HG03280 (cell line): ENCODE measurements around the gene DIDO1.
"Not testable (repeated sequence)": the region's sequence is repeated elsewhere in the genome, so short reads cannot be mapped to it uniquely, and the experiment has no call there.

Experiments used
- ATAC-seq: cut with Tn5 transposase; IDR thresholded peaks from one replicate; pipeline ENCODE4 v1.9.1; 2021; ENCODE audit warnings: mild to moderate bottlenecking, moderate library complexity; ENCODE audit not compliant: unreplicated experiment

DIDO1 gene

DNA sequence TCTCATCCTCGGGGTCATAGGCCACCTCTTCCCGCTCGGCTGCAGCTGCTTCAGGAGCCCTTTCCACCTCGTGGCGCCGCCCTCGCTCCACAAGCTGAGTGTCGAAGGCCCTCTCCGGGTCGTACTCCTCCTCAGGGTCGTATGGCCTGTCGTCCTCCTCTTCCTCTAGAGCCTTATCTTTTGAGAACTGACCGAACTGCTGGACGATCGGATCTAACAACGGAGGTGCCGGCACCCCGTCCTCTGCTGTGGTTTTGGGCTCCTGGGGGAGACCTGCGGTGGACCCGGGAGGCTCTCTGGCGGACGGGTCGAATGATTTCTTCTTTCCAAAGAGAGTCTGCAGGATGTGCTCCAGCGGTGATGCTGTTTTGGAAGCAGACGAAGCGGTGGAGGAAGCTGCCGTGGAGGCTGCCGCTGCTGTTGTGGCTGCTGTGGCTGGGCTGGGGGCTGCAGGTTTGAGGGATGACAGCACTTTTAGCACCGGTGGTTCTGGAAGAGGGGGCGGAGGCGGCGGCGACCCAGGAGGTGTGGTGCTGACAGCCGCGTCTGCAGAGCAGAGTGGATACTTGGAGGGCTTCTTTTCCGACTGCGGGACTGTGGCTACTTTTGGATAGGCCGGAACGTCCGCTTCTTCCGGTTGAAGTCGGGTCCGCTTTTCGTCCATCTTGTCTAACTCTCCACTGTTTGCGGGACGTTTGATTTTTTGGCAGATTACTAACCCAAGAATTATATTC lies 44.5 kb downstream of the DIDO1 start:
- ATAC-seq = no peak

DNA sequence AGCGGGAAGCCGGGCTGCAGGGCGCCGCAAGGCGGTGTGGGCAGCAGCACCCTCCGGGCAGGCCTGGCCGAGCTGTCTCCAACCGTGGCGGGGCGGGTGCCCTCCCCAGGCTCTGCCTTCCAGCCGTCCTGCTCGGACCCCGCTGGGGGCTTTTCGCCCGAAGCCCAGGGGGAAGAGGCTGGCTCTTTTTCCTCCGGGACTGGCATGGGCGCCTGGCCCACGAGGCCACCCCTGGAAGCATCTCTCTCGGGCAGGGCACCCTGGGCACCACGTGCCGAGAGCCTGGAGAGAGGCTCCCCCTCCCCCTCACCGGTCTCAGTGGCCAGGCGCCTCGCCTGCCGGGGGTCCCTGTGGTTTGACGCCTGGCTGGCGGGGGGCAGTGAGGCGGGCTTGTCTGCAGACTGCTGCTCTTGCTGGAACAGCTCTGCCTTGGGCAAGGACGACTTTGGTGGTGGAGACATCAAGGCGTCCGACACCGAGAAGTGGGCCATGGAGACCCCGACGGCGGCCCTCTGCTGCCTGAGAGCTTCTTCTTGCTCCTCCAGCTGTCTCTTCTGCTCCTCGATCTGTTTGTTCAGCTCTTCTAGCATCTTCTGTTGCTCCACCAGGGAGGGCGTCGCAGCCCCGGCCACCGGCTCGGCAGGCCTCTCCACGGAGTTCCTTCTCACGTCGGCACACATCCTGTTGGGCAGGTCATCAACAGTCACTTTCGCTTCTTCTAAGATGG lies 45.2 kb downstream of the DIDO1 start:
- no peak for ATAC-seq

DNA sequence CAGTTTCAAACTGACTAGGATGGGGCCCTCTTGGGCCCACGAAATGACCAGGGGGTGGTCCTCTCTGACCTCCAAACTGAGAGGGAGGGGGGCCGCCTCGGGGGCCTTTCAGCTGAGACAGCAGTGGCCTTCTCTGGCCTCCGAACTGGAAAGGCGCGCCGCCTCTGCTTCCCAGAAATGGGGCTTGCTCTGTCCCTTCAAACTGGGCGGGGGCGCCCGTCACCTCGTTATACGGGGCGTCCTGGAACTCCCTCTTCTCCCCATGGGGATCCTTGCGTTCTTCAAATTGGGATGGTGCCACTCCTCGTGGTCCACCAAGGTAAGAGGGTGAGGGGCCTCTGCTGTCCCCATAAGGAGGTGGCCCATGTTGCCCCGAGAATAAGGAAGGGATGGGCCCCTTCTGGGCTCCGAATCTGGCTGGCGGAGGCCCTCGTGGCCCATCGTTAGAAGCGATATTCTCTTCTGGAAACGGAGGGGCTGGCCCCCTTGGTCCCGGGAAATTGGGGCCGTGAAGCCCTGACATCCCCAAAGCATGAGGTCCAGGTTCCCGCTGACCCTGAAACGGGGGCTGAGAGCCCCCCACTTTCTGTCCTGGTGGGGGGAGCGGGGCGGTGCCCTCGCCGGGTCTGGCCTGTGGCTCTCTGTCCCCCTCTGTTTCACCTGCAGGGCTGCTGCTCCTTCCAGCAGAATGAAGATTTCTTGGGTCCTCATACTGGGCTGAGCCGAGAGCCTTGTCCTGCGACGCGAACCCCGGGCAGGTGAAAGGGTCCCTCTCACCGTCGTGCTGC lies 46.0 kb downstream of the DIDO1 start:
- no peak for ATAC-seq

- no peak for ATAC-seq
Observed at GRCh38 chr20:62879275-62880146, 46.8 kb downstream of the DIDO1 start.

- no peak for ATAC-seq
Observed at GRCh38 chr20:62878244-62879038, 47.9 kb downstream of the DIDO1 start.

GRCh38 chr20:62876902-62877816 lies 49.1 kb downstream of the DIDO1 start:
- no peak for ATAC-seq

DNA sequence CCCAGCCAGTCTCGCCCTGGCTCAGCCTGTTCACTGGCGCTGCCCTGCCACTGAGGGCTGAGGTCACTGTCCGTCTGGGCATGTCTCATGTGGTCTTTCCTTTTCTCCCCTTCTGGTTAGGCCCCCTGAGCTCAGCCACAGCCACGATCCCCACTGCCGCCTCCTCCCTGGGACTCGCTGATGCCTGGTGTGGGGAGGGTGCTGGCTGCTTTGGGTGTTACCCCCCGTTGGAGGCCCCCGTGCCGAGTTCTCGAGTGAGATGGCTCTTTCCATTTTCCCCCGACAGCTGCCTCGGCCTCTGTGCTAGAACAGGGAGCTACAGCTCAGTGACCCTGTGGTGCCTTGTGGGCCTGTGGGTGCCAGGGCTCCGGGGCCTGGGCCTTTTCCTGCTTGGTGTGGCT lies 49.8 kb downstream of the DIDO1 start:
- no peak for ATAC-seq

DNA sequence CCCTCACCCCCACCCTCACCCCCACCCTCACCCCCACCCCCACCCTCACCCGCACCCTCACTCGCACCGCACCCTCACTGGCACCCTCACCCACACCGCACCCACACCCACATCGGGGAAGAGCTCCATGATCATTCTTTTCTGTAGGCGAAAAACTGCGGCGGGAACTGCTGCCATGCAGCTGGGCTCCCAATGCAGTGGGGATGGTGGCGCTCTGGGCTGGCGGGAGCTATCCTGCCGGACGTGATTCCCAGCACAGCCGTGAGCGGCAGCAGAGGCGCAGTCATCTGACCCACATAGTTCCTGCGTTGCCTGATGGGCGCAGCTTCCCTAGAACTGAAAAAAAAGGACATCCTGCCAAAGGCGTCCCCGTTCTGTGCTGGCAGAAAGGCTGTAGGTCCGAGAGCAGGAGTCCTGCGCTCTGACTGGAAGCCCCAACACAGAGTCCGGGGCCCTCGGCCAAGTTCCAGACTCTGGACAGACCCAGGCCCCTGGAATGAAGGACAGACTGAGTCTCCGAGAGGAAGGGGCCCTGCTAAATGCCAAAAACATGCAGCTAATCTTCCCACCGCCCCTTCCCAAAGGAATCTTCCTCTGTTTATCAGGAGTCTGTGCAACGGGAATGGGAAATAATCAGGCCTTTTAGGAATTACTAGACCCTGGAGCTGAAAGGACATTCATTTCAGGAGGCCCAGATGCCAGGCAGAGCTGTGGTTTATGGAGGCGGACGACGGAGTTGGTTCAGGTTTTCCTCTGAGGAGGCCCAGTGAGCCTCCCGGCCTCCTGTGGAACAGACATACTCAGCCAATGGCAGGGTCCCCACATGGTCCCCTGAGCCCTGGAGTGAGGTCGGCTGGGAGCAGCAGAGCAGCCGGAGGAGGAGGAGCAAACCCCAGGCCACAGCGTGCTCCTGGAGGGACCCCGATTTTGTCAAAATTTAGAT lies 50.6 kb downstream of the DIDO1 start:
- ATAC-seq = no peak

GRCh38 chr20:62874964-62875344 lies 51.4 kb downstream of the DIDO1 start:
- no peak for ATAC-seq

DNA sequence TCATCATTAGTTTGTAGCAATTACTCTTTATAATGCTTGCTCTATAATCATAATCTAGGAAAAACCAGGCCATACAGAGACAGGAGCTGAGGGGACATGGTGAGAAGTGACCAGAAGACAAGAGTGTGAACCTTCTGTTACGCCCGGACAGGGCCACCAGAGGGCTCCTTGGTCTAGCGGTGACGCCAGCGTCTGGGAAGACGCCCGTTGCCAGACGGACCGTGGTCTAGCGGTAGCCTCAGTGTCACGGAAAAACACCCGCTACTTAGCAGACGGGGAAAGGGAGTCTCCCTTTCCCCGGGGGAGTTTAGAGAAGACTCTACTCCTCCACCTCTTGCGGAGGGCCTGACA lies 52.6 kb downstream of the DIDO1 start:
- ATAC-seq = not testable (repeated sequence)

DNA sequence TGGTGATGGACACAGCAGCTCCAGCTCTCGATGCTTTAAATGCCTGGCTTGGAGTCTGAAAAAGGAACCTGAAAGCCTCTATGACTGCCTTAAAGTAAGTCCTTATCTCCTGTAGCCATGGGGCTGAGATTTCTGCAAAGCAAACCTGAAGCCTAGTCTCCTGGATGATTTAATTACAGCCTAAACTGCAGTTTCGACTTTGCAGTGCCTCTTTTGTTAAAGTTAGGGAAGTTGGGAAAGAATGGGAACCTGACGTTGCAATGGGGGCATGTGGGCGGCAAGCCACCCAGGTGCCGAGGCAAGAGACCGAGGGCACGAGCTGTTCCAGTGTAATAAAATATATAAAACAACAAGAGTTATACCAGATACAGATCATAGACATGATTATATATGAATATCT lies 53.0 kb downstream of the DIDO1 start:
- no peak for ATAC-seq

GRCh38 chr20:62872862-62873261 lies 53.4 kb downstream of the DIDO1 start:
- ATAC-seq = no peak

GRCh38 chr20:62872184-62872847 lies 54.0 kb downstream of the DIDO1 start:
- ATAC-seq = no peak

DNA sequence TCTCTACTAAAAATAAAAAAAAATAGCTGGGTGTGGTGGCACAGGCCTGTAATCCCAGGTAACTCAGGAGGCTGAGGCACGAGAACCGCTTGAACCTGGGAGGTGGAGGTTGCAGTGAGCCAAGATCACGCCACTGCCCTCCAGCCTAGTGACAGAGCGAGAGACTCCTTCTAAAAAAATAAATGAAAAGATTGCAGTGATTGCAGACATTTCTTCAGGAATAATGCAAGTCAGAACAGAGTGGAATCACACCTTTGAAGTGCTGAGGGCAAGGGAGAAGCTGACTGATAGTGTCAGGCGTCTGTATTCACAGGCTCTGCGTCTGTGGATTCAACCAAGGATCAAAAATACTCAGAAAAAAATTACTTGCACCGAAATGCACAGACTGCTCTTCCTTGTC lies 62.1 kb downstream of the DIDO1 start:
- ATAC-seq = no peak

DNA sequence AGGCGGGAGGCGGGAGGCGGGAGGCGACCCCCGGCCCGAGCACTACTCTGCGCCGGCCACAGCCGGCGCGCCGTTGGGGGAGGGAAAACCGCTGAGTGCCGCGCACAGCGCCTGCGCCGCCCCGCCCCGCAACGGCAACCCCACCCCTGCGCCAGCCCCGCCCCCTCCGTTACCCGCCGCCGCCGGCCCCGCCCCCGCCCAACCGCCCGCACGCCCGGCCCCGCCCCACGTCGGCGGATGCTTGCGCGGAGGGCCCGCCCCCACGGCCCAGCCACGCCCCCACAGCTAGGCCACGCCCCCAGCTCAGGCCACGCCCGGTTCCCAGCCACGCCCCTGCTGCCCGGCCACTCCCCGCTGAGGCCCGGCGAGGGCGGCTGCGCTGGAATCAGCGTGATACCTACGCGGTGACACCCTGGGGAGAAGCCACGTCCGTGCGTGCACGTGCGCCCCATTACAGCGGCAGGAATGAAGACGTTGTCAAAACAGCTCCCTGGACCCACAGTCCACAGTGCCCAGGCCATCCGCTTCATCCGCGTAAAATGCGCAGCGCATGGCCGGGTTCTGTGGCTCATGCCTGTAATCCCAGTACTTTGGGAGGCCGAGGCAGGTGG lies 64.5 kb downstream of the DIDO1 start, which contains the start of gene TCFL5:
Gene TCFL5 (minus strand): TSS at position 97 of the 611 bp plus-strand sequence. CDS start 152 bp downstream, outside the sequence.
- ATAC-seq = peak; percentile 71

DNA sequence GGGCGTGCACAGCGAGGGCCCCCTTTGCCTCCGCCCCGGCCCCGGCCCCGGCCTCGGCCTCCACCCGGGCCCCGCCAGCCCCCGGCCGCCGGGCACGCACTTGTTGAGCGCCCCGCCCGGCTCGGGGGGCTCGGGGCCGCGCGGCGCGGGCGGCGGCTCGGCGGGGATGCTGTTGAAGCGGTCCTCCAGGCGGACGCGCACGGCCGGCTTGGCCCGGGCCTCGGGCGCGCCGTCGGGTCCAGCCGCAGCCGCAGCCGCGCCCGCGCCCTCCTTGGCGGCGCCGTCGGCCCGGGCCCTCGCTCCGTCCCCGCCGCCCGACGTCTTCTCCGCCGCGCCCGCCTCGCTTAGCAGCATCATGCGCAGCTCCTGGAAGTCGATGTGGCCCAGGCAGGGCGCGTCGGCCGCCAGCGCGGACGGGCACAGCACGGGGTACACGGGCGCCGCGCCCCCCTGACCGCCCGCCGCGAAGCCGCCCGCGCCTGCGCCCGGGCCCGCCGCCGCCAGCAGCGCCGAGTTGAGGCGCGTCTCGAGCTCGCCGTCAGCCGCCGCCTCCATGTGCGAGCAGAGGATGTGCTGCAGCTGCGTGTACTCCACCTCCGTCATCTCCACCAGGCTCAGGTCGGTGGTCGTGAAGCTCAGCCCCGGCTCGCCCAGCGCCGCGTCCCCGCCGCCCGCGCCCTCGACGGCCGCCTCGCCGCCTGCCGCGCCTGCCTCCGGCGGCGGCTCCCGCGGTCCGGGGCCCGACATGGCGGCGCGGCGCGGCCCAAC lies 65.2 kb downstream of the DIDO1 start:
- ATAC-seq = peak; percentile 36
